ENCODE measurements around the gene CAPN5.

CAPN5 gene

GRCh38 chr11:77102246-77103210 lies 35.8 kb downstream of the CAPN5 start, which contains the start of gene OMP:
TSS of gene OMP (plus strand) at chr11:77102840. CDS start at chr11:77102840, 0 bp downstream.
- Histone ChIP-seq H3K4me1 (ENCODE audit: low read depth, poor library complexity, severe bottlenecking) (no peaks in the 10 kb centered on the region), H3K36me3 (ENCODE audit: insufficient read depth) (no peaks in the 10 kb centered on the region), H3K27ac (no peak within 1 kb of the TSS), H3K9ac (no peak within 1 kb of the TSS), H3K4me3 (IDR thresholded peaks at IDR 0.05; ENCODE audit: insufficient read depth, low read depth, low read length) (no peak within 1 kb of the TSS), H3K4me2 (no peak within 1 kb of the TSS), H3K79me2 (ENCODE audit: insufficient read depth, low read depth) (no peaks in the 10 kb centered on the region), H2AFZ (ENCODE audit: low read depth) (no peak within 1 kb of the TSS), H3K27me3 (ENCODE audit: insufficient read depth, low read depth) (no peaks in the 10 kb centered on the region; the same call in 1 of the 2 replicates), H4K20me1 (ENCODE audit: insufficient read depth) (no peaks in the 10 kb centered on the region)
- TF ChIP-seq CTCF (conservative IDR thresholded peaks at IDR 0.05; ENCODE audit: low read depth, low read length): no peak

- Histone ChIP-seq H4K20me1 (ENCODE audit: insufficient read depth) (no peaks in the 10 kb centered on the region), H3K27me3 (ENCODE audit: insufficient read depth, low read depth) (no peaks in the 10 kb centered on the region; the same call in 1 of the 2 replicates), H3K4me1 (ENCODE audit: low read depth, poor library complexity, severe bottlenecking) (no peaks in the 10 kb centered on the region), H3K4me2 (no peak overlapping the region), H3K79me2 (ENCODE audit: insufficient read depth, low read depth) (no peaks in the 10 kb centered on the region), H3K36me3 (ENCODE audit: insufficient read depth) (no peaks in the 10 kb centered on the region), H3K4me3 (IDR thresholded peaks at IDR 0.05; ENCODE audit: insufficient read depth, low read depth, low read length) (no peak overlapping the region), H3K27ac (no peak overlapping the region), H3K9ac (no peak overlapping the region), H2AFZ (ENCODE audit: low read depth) (no peak overlapping the region)
- no peak for TF ChIP-seq CTCF (conservative IDR thresholded peaks at IDR 0.05; ENCODE audit: low read depth, low read length)
Observed at GRCh38 chr11:77103319-77103718, 36.5 kb downstream of the CAPN5 start.

GRCh38 chr11:77104727-77105126 lies 38.0 kb downstream of the CAPN5 start:
- Histone ChIP-seq H3K4me2 (no peak overlapping the region), H3K27me3 (ENCODE audit: insufficient read depth, low read depth) (no peaks in the 10 kb centered on the region; the same call in 1 of the 2 replicates), H4K20me1 (ENCODE audit: insufficient read depth) (no peaks in the 10 kb centered on the region), H3K36me3 (ENCODE audit: insufficient read depth) (no peaks in the 10 kb centered on the region), H3K79me2 (ENCODE audit: insufficient read depth, low read depth) (no peaks in the 10 kb centered on the region), H3K9ac (no peak overlapping the region), H3K27ac (no peak overlapping the region), H3K4me3 (IDR thresholded peaks at IDR 0.05; ENCODE audit: insufficient read depth, low read depth, low read length) (no peak overlapping the region), H3K4me1 (ENCODE audit: low read depth, poor library complexity, severe bottlenecking) (no peaks in the 10 kb centered on the region), H2AFZ (ENCODE audit: low read depth) (no peak overlapping the region)
- TF ChIP-seq CTCF (conservative IDR thresholded peaks at IDR 0.05; ENCODE audit: low read depth, low read length): no peak

- H3K4me2 ChIP-seq: no peak overlapping the region
- no peak overlapping the region for H3K9ac ChIP-seq
- TF ChIP-seq CTCF (conservative IDR thresholded peaks at IDR 0.05; ENCODE audit: low read depth, low read length): no peak
- H2AFZ ChIP-seq (ENCODE audit: low read depth): no peak overlapping the region
- no peaks in the 10 kb centered on the region for H3K36me3 ChIP-seq (ENCODE audit: insufficient read depth)
- H4K20me1 ChIP-seq (ENCODE audit: insufficient read depth): no peaks in the 10 kb centered on the region
- no peaks in the 10 kb centered on the region; the same call in 1 of the 2 replicates for H3K27me3 ChIP-seq (ENCODE audit: insufficient read depth, low read depth)
- no peak overlapping the region for H3K27ac ChIP-seq
- no peak overlapping the region for H3K4me3 ChIP-seq (IDR thresholded peaks at IDR 0.05; ENCODE audit: insufficient read depth, low read depth, low read length)
- H3K4me1 ChIP-seq (ENCODE audit: low read depth, poor library complexity, severe bottlenecking): no peaks in the 10 kb centered on the region
- no peaks in the 10 kb centered on the region for H3K79me2 ChIP-seq (ENCODE audit: insufficient read depth, low read depth)
Observed at GRCh38 chr11:77106321-77106720, 39.5 kb downstream of the CAPN5 start.

Data from KMS-11 (cell line).